ENCODE results near the gene ATXN2.

ATXN2 gene

GRCh38 chr12:111420494-111420893, 178.6 kb downstream of the ATXN2 start:
- no peak for DNase-seq (ENCODE audit: low read depth, low spot score)

GRCh38 chr12:111419784-111420183, 179.3 kb downstream of the ATXN2 start:
- DNase-seq (ENCODE audit: low read depth, low spot score): no peak

- DNase-seq (ENCODE audit: low read depth, low spot score): no peak
Observed at GRCh38 chr12:111418594-111418880, 180.6 kb downstream of the ATXN2 start.

GRCh38 chr12:111417784-111418593, 181.1 kb downstream of the ATXN2 start:
- DNase-seq (ENCODE audit: low read depth, low spot score): no peak

- DNase-seq (ENCODE audit: low read depth, low spot score): no peak
Observed at GRCh38 chr12:111417290-111417689, 181.8 kb downstream of the ATXN2 start.

DNA sequence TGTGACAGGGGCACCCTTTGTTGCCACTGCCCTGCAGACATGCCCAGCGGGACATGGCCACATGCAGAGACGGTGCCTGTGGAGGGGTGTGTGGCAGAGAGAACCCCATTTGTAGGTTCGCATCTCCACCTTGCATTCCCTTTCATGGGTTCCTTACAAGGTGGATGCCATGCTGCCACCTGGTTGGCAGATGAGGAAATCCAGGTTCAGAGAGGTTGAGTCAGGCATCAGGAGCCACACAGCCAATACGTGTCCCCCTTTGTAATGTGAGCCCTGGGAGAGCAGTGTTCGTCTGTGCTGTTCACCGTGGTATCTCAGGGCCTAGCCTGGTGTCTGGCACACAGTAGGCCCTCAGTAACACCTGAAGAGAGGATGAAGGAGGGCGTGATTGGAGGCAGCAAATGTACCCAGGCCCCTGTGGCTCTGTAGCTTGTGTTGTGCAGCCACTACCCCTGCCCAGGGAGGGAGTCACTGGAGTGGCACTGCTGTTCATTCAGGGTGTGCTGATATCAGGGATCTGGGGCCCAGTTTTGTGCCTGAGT, 184.3 kb downstream of the ATXN2 start:
- DNase-seq (ENCODE audit: low read depth, low spot score): no peak

GRCh38 chr12:111413442-111414086, 185.6 kb downstream of the ATXN2 start:
- no peak for DNase-seq (ENCODE audit: low read depth, low spot score)

GRCh38 chr12:111412830-111413441, 186.2 kb downstream of the ATXN2 start:
- no peak for DNase-seq (ENCODE audit: low read depth, low spot score)

DNA sequence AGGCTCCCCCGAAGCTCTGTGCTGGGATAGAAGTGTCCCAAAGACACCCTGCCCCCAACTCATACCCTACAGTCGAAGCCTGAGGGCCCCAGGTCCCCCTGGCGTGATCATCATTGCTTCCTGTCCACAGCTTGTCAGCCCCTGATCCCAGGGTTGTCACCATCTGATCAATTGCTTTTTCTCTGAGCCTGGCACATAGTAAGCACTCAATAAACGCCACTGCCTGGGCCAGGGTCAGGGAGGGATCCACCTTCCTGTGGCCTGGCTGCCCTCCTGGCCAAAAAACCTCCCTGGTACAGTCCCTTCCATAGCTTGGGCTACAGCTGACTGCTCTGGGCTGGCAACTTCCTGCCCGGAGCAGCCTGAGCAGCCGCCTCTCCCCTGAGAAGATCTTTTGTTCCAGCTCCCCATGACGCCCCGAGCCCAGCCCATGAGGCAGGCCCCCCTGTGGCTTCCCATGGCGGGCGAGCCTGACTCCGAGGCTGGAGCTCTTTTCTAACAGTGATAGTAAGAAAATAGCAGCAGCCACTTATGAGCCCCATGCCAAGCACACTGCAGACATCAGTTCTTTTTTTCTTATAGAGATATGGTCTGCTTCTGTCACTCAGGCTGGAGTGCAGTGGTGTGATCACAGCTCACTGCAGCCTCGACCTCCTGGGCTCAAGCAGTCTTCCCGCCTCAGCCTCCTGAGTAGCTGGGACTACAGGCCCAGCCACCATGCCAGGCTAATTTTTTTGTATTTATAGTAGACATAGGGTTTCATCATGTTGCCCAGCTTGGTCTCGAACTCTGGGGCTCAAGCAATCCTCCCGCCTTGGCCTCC, 186.9 kb downstream of the ATXN2 start:
- DNase-seq (ENCODE audit: low read depth, low spot score): no peak

DNA sequence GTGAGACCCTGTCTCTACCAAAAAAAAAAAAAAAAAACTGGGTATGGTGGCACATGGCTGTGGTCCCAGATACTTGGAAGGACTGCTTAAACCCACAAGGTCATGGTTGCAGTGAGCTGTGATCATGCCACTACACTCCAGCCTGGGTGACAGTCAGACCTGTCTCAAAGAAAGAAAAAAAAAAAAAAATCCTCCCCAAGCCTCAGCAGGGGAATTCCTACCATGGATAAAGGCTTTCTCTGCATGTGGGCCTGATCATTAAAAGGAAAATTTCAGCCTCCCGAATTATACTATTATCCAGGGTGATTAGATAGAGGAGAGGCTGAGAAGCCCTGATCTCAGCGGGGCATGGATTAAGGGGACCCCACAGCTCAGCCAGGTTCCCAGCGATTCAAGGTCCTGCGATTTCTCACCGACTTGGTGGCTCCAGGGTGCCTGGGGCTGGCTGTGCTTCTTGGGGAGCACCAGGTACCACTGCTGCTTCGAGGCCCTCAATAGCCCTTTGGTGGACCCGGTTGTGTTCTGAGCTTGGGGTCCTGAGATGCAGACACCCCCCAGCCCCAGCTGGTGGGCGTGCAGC, 187.8 kb downstream of the ATXN2 start:
- no peak for DNase-seq (ENCODE audit: low read depth, low spot score)

DNA sequence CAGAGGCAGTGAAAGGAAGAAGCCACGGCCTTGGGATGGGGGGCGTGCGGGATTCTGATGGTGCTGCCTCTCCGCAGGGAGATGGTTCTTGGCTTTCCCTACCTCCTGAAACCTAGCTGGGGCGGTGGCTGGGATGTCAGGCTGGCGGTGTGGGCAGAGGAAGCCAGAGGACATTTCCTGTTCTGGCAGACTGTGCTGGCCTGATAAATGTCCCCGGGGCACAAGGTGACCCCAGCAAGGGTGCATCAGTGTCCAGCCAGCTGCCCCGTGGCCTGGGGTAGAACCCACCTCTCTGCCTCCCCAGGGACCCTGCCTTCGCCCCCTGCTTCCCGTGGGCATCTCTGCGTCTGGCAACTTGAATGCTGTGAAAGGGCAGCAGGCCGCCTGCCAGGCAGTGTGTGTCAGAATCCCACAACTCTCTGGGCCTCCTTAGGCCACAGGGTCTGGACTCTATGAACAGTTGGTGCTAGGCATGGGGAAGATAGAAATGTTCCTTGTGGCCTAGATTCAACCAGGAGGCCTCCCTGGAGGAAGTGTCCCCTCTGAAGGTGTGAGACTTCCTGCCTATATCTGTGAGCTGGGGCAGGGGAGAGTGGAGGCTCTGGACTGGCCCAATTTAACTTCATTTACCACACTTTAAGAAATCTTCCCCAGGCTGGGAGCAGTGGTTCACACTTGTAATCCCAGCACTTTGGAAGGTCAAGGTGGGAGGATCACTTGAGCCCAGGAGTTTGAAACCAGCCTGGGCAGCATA, 188.5 kb downstream of the ATXN2 start:
- no peak for DNase-seq (ENCODE audit: low read depth, low spot score)

GRCh38 chr12:111409780-111410430, 189.2 kb downstream of the ATXN2 start:
- DNase-seq (ENCODE audit: low read depth, low spot score): no peak

GRCh38 chr12:111409403-111409779, 189.7 kb downstream of the ATXN2 start:
- no peak for DNase-seq (ENCODE audit: low read depth, low spot score)

- DNase-seq (ENCODE audit: low read depth, low spot score): no peak
Observed at GRCh38 chr12:111408686-111409402, 190.3 kb downstream of the ATXN2 start.

GRCh38 chr12:111408116-111408440, 191.0 kb downstream of the ATXN2 start:
- DNase-seq (ENCODE audit: low read depth, low spot score): no peak

- no peak for DNase-seq (ENCODE audit: low read depth, low spot score)
Observed at GRCh38 chr12:111407377-111408115, 191.6 kb downstream of the ATXN2 start.

DNA sequence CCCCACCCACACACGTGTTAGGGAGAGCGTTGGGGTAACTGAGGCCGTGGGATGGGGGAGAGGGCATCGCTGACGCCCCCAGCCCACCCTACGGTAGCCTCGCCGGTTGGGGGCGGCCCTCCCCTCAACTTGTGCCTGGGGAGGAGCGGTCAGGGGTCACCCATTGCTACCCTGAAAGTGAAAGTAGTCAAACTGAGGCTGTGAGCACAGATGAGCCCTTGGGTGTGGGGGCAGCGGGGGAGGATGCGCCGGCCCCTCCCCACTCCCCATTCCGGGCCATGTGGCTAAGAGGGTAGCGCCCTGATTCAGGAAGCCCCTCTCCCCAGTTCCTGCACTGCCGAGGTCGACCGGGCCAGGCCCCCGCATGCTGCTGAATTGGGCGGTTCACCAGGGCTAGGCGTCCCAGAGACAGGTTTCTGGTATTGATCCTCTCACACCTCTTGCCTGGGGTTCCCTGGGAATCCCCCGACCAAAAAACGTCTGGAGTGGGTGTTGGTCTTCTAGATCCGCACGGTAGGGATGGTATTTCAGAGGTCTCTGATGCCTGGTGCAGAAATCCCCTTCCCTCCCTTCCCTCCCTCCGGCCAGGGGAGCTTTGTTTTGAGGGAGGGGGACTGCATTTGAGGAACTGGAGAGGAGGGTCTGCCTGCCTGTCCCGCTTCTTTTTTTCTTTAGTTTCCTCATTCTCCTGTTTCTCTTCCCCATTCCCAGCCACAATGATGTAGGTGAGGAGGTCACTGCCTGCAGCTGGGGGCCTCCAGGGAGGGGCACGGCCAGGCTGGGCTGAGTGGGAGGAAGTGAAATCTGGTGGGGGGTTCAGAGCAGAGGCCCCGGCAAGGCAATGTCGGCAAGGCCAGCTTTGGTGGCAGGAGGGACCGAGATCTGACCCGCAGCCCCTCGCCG, 192.4 kb downstream of the ATXN2 start:
- DNase-seq (ENCODE audit: low read depth, low spot score): no peak

DNA sequence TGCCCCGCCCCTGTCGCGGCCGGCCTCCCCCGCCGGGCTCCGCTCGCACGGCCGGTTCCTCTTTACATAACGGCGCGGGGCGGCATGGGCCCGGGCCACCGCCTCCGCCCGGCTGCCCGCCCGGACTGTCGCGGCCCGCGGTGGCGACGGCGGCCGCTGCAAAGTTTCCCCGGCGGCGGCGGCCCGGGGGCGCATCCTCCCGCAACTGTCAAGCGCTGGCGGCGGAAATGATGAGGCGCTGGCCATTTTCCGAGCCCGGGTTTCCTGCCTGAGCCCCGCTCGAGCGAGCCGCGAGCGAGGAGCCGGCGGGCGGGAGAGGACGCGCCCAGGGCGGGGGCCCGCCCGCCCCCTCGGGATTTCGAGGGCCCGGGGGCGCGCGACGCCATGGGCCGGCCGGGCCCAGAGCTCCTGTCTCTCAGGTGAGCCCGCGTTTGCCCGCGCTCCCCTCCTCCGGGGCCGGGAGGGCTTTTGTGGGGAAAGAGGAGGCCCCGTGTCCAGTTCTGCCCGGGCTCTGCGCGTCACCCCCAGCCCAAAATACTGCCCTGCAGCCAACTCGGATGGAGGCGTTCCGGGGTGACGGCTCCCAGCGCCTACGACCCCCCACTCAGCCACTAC, 193.1 kb downstream of the ATXN2 start, which contains the start of gene SH2B3:
Gene SH2B3, plus strand, starts transcription at position 65 of the 615 bp plus-strand sequence. CDS start 12,223 bp downstream, outside the sequence.
- DNase-seq (ENCODE audit: low read depth, low spot score): no peak

All from smooth muscle cell of the brain vasculature (primary cell).